GF-D8 (cell line): ENCODE measurements around the gene FBXW4.
A peak's percentile ranks its signal among the peaks of the same experiment; 100 is the strongest.

ENCODE experiments used
- DNase-seq: peaks from one replicate; lab custom pipeline; 2025; lab: John Stamatoyannopoulos, UW

Gene FBXW4

GRCh38 chr10:101696632-101697031 is 1.7 kb upstream of the FBXW4 start:
- DNase-seq, result no peak

GRCh38 chr10:101695404-101695890 is 477 bp upstream of the FBXW4 start:
- DNase-seq, result peak; percentile 28

- DNase-seq, result no peak
Observed at GRCh38 chr10:101693978-101694673, 844 bp downstream of the FBXW4 start.

GRCh38 chr10:101693651-101693977 is 1.4 kb downstream of the FBXW4 start:
- DNase-seq, result no peak

GRCh38 chr10:101691081-101691480 is 3.9 kb downstream of the FBXW4 start:
- DNase-seq, result no peak

- DNase-seq, result no peak
Observed at GRCh38 chr10:101690461-101690860, 4.5 kb downstream of the FBXW4 start.

GRCh38 chr10:101687071-101687658 is 7.8 kb downstream of the FBXW4 start:
- DNase-seq, result no peak

- DNase-seq, result no peak
Observed at GRCh38 chr10:101686133-101686925, 8.6 kb downstream of the FBXW4 start.

GRCh38 chr10:101684782-101685181 is 10.2 kb downstream of the FBXW4 start:
- DNase-seq, result no peak

GRCh38 chr10:101683276-101683675 is 11.7 kb downstream of the FBXW4 start:
- DNase-seq, result no peak

- DNase-seq, result no peak
Observed at GRCh38 chr10:101682172-101682825, 12.7 kb downstream of the FBXW4 start.

GRCh38 chr10:101676565-101676964 is 18.4 kb downstream of the FBXW4 start:
- DNase-seq, result no peak

- DNase-seq, result no peak
Observed at GRCh38 chr10:101675115-101675514, 19.9 kb downstream of the FBXW4 start.

- DNase-seq, result no peak
Observed at GRCh38 chr10:101672536-101672935, 22.4 kb downstream of the FBXW4 start.

GRCh38 chr10:101671453-101671852 is 23.5 kb downstream of the FBXW4 start:
- no peak for DNase-seq

GRCh38 chr10:101670635-101671034 is 24.3 kb downstream of the FBXW4 start:
- DNase-seq, result no peak

- no peak for DNase-seq
Observed at GRCh38 chr10:101669181-101669580, 25.8 kb downstream of the FBXW4 start.

GRCh38 chr10:101668566-101668965 is 26.4 kb downstream of the FBXW4 start:
- DNase-seq, result no peak

GRCh38 chr10:101666083-101666482 is 28.9 kb downstream of the FBXW4 start:
- no peak for DNase-seq

- no peak for DNase-seq
Observed at GRCh38 chr10:101663097-101663496, 31.9 kb downstream of the FBXW4 start.

GRCh38 chr10:101660256-101660655 is 34.7 kb downstream of the FBXW4 start:
- no peak for DNase-seq

- DNase-seq, result no peak
Observed at GRCh38 chr10:101658975-101659374, 36.0 kb downstream of the FBXW4 start.

- no peak for DNase-seq
Observed at GRCh38 chr10:101656890-101657289, 38.1 kb downstream of the FBXW4 start.
